GM23248 (cell line): ENCODE measurements around the gene BCL2. TPM values are rescaled to one million over a fixed set of nuclear protein-coding genes. Genes with fewer than 3 reads are reported as not detected.

Experiments
- DNase-seq: peaks from one replicate; pipeline ENCODE4 v3.0.0-alpha.2; 2015
- H2AFZ ChIP-seq: fragments of 200-600 bp; sonication (generic); 2 replicates; pipeline ENCODE4 v1.6.1; 2016; ENCODE audit warnings: antibody characterized with exemption
- H3F3A ChIP-seq: fragments of 200-600 bp; sonication (generic); 2 replicates; pipeline ENCODE4 v1.6.1; 2016; ENCODE audit warnings: mild to moderate bottlenecking, antibody characterized with exemption, mixed run types; ENCODE audit not compliant: insufficient read depth
- H3K27ac ChIP-seq: fragments of 200-600 bp; sonication (generic); 2 replicates; pipeline ENCODE4 v1.5.1; 2016; ENCODE audit warnings: mild to moderate bottlenecking
- H3K27me3 ChIP-seq: fragments of 200-600 bp; sonication (generic); replicated peaks from 2 replicates; pipeline ENCODE4 v1.6.1; 2016; ENCODE audit warnings: mild to moderate bottlenecking; ENCODE audit not compliant: insufficient read depth
- H3K36me3 ChIP-seq: fragments of 200-600 bp; sonication (generic); 2 replicates; pipeline ENCODE4 v1.6.1; 2016; ENCODE audit warnings: low read depth, mild to moderate bottlenecking
- H3K4me1 ChIP-seq: fragments of 200-600 bp; sonication (generic); 2 replicates; pipeline ENCODE4 v1.6.1; 2016; ENCODE audit warnings: mild to moderate bottlenecking; ENCODE audit not compliant: insufficient read depth
- H3K4me2 ChIP-seq: fragments of 200-600 bp; sonication (generic); one replicate; pipeline ENCODE4 v1.6.1; 2016; ENCODE audit warnings: mild to moderate bottlenecking; ENCODE audit not compliant: unreplicated experiment
- H3K4me3 ChIP-seq: fragments of 200-600 bp; sonication (generic); 2 replicates; pipeline ENCODE4 v1.5.1; 2016; ENCODE audit warnings: mild to moderate bottlenecking
- H3K79me2 ChIP-seq: fragments of 200-600 bp; sonication (generic); 2 replicates; pipeline ENCODE4 v1.6.1; 2016; ENCODE audit warnings: mild to moderate bottlenecking; ENCODE audit not compliant: insufficient read depth
- H3K9ac ChIP-seq: fragments of 200-600 bp; sonication (generic); 2 replicates; pipeline ENCODE4 v1.6.1; 2016; ENCODE audit warnings: mild to moderate bottlenecking
- H3K9me2 ChIP-seq: fragments of 200-600 bp; sonication (generic); 2 replicates; pipeline ENCODE4 v1.6.1; 2016; ENCODE audit warnings: mixed run types, mild to moderate bottlenecking, moderate library complexity; ENCODE audit not compliant: insufficient read depth
- H3K9me3 ChIP-seq: fragments of 200-600 bp; sonication (generic); one replicate; pipeline ENCODE4 v1.6.1; 2017; ENCODE audit warnings: low read depth
- H4K20me1 ChIP-seq: fragments of 200-600 bp; sonication (generic); 2 replicates; pipeline ENCODE4 v1.6.0; 2016; ENCODE audit not compliant: insufficient read depth
- EZH2 ChIP-seq: fragments of 200-600 bp; sonication (generic); IDR thresholded peaks from 2 replicates; pipeline ENCODE4 v1.6.1; 2018; ENCODE audit warnings: antibody characterized with exemption, mild to moderate bottlenecking; ENCODE audit not compliant: insufficient read depth, poor library complexity, severe bottlenecking
- EZH2phosphoT487 ChIP-seq: fragments of 200-600 bp; sonication (generic); IDR thresholded peaks from 2 replicates; pipeline ENCODE4 v1.6.1; 2018; ENCODE audit warnings: antibody characterized with exemption, moderate library complexity, mild to moderate bottlenecking, low read depth; ENCODE audit not compliant: insufficient read depth
- WGBS, 2 experiments: methylation state at CpG; one replicate each; pipeline ENCODE4 v1.1.6; 2015 to 2017; ENCODE audit warnings: low lambda C conversion rate in 2 of 2, low coverage in 1 of 2; ENCODE audit errors: missing lambda C conversion rate in 2 of 2; 5-methylcytosine and 5-hydroxymethylcytosine counted together
- in situ Hi-C: fragments of 300-500 bp; cut with MboI; formaldehyde crosslinking; loops from 2 replicates; pipeline ENCODE4 v1.15.0; 2020
- polyA plus RNA-seq: library from polyadenylated mRNA; unstranded; fragments of >200 nt; fragmentation: Nextera tagmentation; extraction: Ambion mirVana; gene quantifications from 2 replicates; pipeline ENCODE4 v1.2.1, GENCODE V29; 2016
- total RNA-seq: library from RNA; depleted of rRNA; stranded (reverse); fragments of >200 nt; shearing (Covaris generic); gene quantifications from 2 replicates; pipeline ENCODE4 v1.2.3, GENCODE V29; 2014

BCL2 gene
- total and polyA plus RNA-seq, 2 experiments from 2014 or later: 0.30 to 1.5 TPM

DNA sequence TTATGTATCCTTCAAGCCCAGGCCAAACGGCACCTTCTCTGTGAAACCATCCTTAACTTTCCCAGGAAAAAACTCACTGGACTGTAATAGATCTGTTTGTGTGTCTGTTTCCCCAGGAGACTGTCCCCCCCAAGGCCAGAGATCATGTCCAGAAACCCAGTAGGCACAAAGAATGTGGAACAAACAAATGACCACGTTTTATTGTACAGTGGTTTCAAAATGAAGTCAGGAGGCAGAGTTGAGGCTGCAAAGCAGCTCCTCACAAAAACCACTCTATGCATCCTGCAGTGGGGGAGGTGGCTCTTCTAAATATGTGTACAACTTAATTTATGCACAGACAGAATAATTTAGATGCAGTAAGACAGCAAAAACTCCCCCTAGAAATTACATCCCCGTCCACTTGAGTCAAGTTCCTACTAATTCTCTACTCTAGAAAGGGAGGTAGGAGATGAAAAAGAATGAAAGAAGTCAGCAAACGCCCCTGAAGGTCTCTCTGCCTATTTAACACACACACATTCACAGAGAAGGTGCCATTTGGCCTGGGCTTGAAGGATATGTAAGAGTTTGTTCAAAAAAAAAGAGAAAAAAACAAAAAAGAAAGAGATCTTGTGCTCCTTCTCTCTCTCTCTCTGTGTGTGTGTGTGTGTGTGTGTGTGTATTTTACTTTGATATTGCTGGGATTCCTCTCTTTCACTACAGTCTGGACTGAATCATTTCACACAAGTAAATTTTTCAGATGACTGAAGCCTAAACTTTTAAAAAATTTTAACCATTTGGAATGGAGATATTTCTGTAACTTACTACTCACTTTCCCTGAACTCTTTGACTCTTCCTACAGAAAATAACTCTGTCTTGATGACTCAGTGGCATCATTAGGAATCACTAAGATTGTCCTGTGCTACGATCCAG, 19.5 kb downstream of the BCL2 start:
- no peaks in the 10 kb centered on the region for H3K4me1 ChIP-seq
- no peaks in the 10 kb centered on the region for H3K79me2 ChIP-seq
- H3K9me2 ChIP-seq: no peaks in the 10 kb centered on the region
- H3K27me3 ChIP-seq: no peaks in the 10 kb centered on the region
- peak; percentile 23 for DNase-seq
- H3K4me3 ChIP-seq: no peak overlapping the region
- 82 to 86% methylated on average over 5 of the region's 5 CpGs for WGBS, 2 experiments
- no peaks in the 10 kb centered on the region for H3K36me3 ChIP-seq
- no peaks in the 10 kb centered on the region for H4K20me1 ChIP-seq
- H2AFZ ChIP-seq: no peak overlapping the region
- no peaks in the 10 kb centered on the region for H3F3A ChIP-seq
- in situ Hi-C loops: no loop called here
- TF ChIP-seq EZH2phosphoT487: no peak
- TF ChIP-seq EZH2: no peak
- H3K9ac ChIP-seq: no peak overlapping the region
- H3K9me3 ChIP-seq: no peaks in the 10 kb centered on the region
- no peak overlapping the region for H3K27ac ChIP-seq
- no peak overlapping the region for H3K4me2 ChIP-seq

DNA sequence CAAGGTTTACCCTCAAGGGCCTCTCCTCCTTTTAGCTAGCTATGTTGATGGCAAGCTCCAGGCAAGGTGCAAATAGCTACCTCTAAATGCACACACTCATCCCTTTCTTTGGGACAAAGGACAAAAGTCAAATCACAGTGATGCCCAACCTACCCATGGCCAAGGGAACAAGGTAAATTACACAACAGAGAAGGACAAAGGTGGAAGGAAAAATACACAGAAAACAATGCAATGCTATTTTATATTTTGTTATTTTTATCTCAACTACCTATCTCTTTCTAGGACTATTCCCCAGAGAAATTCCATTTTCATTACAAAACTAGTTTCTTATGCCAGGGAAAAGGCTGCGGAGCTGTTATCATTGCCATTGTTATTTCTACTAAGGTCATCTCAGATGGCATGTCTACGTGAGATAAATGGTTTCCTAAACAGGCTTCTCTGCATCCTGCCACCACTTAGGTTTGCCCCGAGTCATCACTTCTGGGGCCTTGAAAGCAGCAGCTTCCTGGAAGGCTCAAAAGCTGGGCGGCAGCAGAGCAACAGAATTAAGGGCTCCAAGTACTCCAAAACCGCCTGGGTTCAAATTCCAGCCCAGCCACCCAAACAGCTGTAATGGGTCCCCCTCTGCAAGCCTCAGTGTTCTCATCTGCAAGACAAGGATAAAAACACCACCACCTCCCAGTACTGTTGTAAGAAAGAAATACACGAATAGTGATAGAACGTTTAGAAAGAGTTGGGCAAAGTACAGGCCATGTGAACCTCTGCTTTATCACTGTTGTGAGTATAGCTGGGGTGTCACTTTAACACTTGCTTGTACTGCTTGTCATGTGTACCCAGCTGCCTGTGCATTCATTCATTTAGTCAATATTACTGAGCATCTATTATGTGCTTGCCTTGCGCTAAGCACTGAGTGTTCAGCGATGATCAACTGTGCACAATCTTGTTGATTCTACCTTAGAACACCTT, 20.9 kb downstream of the BCL2 start:
- H3K27ac ChIP-seq: no peak overlapping the region
- H3K4me1 ChIP-seq: no peaks in the 10 kb centered on the region
- no peaks in the 10 kb centered on the region for H3K36me3 ChIP-seq
- H3K4me3 ChIP-seq: no peak overlapping the region
- H3K4me2 ChIP-seq: no peak overlapping the region
- 86 to 88% methylated on average over 9 of the region's 9 CpGs for WGBS, 2 experiments
- H3K27me3 ChIP-seq: no peaks in the 10 kb centered on the region
- H3F3A ChIP-seq: no peaks in the 10 kb centered on the region
- no peaks in the 10 kb centered on the region for H3K79me2 ChIP-seq
- H3K9ac ChIP-seq: no peak overlapping the region
- in situ Hi-C loops: no loop called here
- no peaks in the 10 kb centered on the region for H3K9me3 ChIP-seq
- no peaks in the 10 kb centered on the region for H3K9me2 ChIP-seq
- no peak overlapping the region for H2AFZ ChIP-seq
- no peak for DNase-seq
- no peaks in the 10 kb centered on the region for H4K20me1 ChIP-seq
- no peak for TF ChIP-seq EZH2

DNA sequence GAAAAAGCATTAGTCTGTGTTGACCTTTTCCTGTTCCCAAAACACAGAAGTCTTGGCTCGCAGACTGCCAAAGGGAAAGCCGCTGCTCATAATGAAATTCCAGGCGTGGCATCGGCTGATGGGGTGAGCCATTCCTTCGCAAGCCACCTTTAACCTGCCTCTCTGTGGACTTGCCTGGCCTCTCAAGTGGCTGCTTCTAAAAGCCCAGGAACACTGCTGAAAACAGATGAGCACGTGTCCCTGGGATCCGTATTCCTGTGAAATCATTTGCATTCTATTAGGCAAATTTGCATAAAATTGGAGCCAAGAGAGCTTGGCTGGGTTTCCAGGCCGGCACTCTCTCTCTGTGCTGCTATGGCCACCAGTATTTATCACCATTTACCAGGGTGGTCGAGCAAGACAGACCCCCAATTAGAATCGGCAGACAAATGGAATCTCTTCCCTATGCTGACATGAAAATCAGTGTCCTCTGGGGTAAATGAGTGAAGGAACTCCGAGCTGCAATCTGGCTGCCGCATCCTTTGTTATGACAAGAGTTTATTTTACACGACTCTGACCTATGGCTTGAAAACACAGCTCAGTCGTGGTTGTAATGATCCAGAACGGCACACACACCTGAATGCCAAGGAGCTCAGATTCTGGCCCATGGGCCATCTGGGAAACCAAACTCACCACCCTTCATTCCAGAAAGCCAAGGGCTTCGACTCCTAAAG, 21.7 kb downstream of the BCL2 start:
- H3F3A ChIP-seq: no peaks in the 10 kb centered on the region
- TF ChIP-seq EZH2: no peak
- TF ChIP-seq EZH2phosphoT487: no peak
- no peak for DNase-seq
- no peak overlapping the region for H3K27ac ChIP-seq
- H3K4me3 ChIP-seq: no peak overlapping the region
- no peak overlapping the region for H3K4me2 ChIP-seq
- in situ Hi-C loops: no loop called here
- no peaks in the 10 kb centered on the region for H3K9me3 ChIP-seq
- no peaks in the 10 kb centered on the region for H3K79me2 ChIP-seq
- H3K4me1 ChIP-seq: no peaks in the 10 kb centered on the region
- no peaks in the 10 kb centered on the region for H3K27me3 ChIP-seq
- no peaks in the 10 kb centered on the region for H3K36me3 ChIP-seq
- no peak overlapping the region for H3K9ac ChIP-seq
- no peak overlapping the region for H2AFZ ChIP-seq
- 60 to 63% methylated on average over 16 of the region's 16 CpGs for WGBS, 2 experiments
- no peaks in the 10 kb centered on the region for H4K20me1 ChIP-seq
- H3K9me2 ChIP-seq: no peaks in the 10 kb centered on the region

- Histone ChIP-seq H3K79me2 (no peaks in the 10 kb centered on the region), H3K9ac (no peak overlapping the region), H2AFZ (no peak overlapping the region), H3K4me3 (no peak overlapping the region), H3K4me2 (no peak overlapping the region), H3K4me1 (no peaks in the 10 kb centered on the region), H4K20me1 (no peaks in the 10 kb centered on the region), H3K27me3 (no peaks in the 10 kb centered on the region), H3F3A (no peaks in the 10 kb centered on the region), H3K27ac (no peak overlapping the region), H3K36me3 (no peaks in the 10 kb centered on the region), H3K9me3 (no peaks in the 10 kb centered on the region), H3K9me2 (no peaks in the 10 kb centered on the region)
- TF ChIP-seq EZH2phosphoT487 (no peak), EZH2 (no peak)
- 30 to 42% methylated on average over 4 of the region's 4 CpGs for WGBS, 2 experiments
- in situ Hi-C loops: no loop called here
- no peak for DNase-seq
These were observed 25.6 kb downstream of the BCL2 start for GRCh38 chr18:63293935-63294334.
